OCI-LY3 (cell line): ENCODE data around the gene CRPPA.
A peak's percentile ranks its signal among the peaks of the same experiment; 100 is the strongest.
"Not testable (repeated sequence)": the region's sequence is repeated elsewhere in the genome, so short reads cannot be mapped to it uniquely, and the experiment has no call there.

Experiments used
- H2AFZ ChIP-seq: fragments of 200-600, 300-600 bp; shearing (Covaris generic); 2 replicates; pipeline ENCODE4 v1.6.0; 2014; ENCODE audit warnings: antibody characterized with exemption, low read depth, low read length
- H3K27ac ChIP-seq: fragments of 200-600, 300-600 bp; sonication (generic); 2 replicates; pipeline ENCODE4 v1.5.1; 2014; ENCODE audit warnings: mild to moderate bottlenecking, low read length, moderate library complexity, mixed read lengths
- H3K27me3 ChIP-seq: fragments of 200-600, 300-600 bp; sonication (generic); 2 replicates; pipeline ENCODE4 v1.6.1; 2014; ENCODE audit warnings: low read depth, low read length, mixed read lengths
- H3K36me3 ChIP-seq: fragments of 200-600, 300-600 bp; sonication (generic); replicated peaks from 2 replicates; pipeline ENCODE3; 2014; ENCODE audit warnings: low read depth, low read length, mixed read lengths
- H3K4me1 ChIP-seq: fragments of 300-600, 200-600 bp; sonication (generic); 2 replicates; pipeline ENCODE4 v1.6.1; 2014; ENCODE audit warnings: low read length, mixed read lengths
- H3K4me2 ChIP-seq: fragments of 200-600, 300-600 bp; sonication (generic); 2 replicates; pipeline ENCODE4 v1.6.1; 2014; ENCODE audit warnings: low read length, mixed read lengths
- H3K4me3 ChIP-seq: fragments of 300-600, 200-600 bp; sonication (generic); 2 replicates; pipeline ENCODE4 v1.5.1; 2014; ENCODE audit warnings: antibody characterized with exemption, mild to moderate bottlenecking, low read length, moderate library complexity
- H3K79me2 ChIP-seq: fragments of 300-600, 200-600 bp; shearing (Covaris generic); 2 replicates; pipeline ENCODE4 v1.6.1; 2014; ENCODE audit warnings: mild to moderate bottlenecking, low read length, mixed read lengths
- H3K9ac ChIP-seq: fragments of 300-600, 200-600 bp; shearing (Covaris generic); 2 replicates; pipeline ENCODE4 v1.6.0; 2014; ENCODE audit warnings: mild to moderate bottlenecking, low read length, moderate library complexity
- H3K9me3 ChIP-seq: fragments of 200-600, 300-600 bp; shearing (Covaris generic); 2 replicates; pipeline ENCODE4 v1.6.1; 2014; ENCODE audit warnings: low read length, mixed read lengths; ENCODE audit not compliant: insufficient read depth
- H4K20me1 ChIP-seq: fragments of 200-600, 300-600 bp; sonication (generic); 2 replicates; pipeline ENCODE4 v1.6.1; 2016; ENCODE audit warnings: low read length, mixed read lengths; ENCODE audit not compliant: insufficient read depth
- EZH2phosphoT487 ChIP-seq: fragments of 200-600 bp; shearing (Covaris generic); IDR thresholded peaks from 2 replicates; pipeline ENCODE4 v1.6.1; 2018; ENCODE audit warnings: antibody characterized with exemption, mixed run types, low read depth
- TF ChIP-seq, protein P1 (sequence below): fragments of 200-600, 300-600 bp; sonication (generic); IDR thresholded peaks from 2 replicates; pipeline ENCODE4 v1.5.1; 2014; ENCODE audit warnings: antibody characterized with exemption, low read length, low read depth

CRPPA gene

DNA sequence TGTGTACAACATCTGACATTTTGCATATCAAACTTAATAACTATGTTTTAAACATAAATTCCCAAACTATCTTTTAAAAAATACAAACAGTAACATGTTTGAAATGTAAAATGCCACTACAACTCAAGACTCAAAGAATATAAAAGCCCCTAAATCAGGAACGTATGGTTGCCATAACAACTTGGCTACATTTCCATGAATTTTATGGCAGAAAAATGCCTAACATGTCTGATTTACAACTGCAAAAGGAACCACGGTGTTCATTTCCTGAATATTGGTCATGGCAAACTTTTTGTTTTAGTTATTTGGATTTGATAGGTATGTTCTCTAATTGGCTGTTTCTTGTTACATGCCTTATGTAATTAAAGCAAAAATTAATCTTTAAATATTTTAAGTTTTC, 42.2 kb upstream of the CRPPA start:
- Histone ChIP-seq H3K4me2 (peak overlapping the region; percentile 73; the same call in 1 of the 2 replicates), H3K9ac (no peak overlapping the region), H2AFZ (no peak overlapping the region), H4K20me1 (no peaks in the 10 kb centered on the region), H3K36me3 (no peaks in the 10 kb centered on the region), H3K79me2 (no peaks in the 10 kb centered on the region), H3K9me3 (no peaks in the 10 kb centered on the region), H3K4me3 (peak overlapping the region; percentile 52; the same call in 1 of the 2 replicates), H3K27me3 (peaks cover 11% of the 10 kb centered on the region; the same call in 1 of the 2 replicates), H3K4me1 (peaks cover 21% of the 10 kb centered on the region), H3K27ac (no peak overlapping the region)
- no peak for TF ChIP-seq EZH2phosphoT487
- TF ChIP-seq, protein P1, sequence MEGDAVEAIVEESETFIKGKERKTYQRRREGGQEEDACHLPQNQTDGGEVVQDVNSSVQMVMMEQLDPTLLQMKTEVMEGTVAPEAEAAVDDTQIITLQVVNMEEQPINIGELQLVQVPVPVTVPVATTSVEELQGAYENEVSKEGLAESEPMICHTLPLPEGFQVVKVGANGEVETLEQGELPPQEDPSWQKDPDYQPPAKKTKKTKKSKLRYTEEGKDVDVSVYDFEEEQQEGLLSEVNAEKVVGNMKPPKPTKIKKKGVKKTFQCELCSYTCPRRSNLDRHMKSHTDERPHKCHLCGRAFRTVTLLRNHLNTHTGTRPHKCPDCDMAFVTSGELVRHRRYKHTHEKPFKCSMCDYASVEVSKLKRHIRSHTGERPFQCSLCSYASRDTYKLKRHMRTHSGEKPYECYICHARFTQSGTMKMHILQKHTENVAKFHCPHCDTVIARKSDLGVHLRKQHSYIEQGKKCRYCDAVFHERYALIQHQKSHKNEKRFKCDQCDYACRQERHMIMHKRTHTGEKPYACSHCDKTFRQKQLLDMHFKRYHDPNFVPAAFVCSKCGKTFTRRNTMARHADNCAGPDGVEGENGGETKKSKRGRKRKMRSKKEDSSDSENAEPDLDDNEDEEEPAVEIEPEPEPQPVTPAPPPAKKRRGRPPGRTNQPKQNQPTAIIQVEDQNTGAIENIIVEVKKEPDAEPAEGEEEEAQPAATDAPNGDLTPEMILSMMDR = no peak

DNA sequence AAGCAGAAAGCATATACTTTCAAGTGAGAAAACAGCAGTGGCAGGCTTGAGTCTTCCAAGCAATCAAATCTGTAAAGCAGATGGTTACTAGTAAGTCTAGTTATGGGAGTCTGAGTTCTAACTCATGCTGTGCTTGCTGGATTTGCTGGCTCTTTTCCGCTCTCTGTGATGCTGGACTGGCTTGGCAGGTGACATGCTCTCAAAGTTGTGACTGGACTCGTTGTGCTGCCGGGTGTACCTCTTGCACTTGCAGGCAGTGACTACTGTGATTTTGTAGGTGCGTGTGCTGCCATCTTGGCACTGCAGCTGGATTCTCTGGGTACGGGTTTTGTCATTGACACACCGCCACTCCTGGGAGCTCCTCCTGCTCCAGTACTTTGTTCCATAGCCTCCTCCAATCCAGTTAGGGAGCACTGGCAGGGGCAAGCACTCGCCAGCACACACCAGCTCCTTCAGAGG, 41.1 kb upstream of the CRPPA start:
- peaks cover 21% of the 10 kb centered on the region for H3K4me1 ChIP-seq
- no peak overlapping the region for H3K9ac ChIP-seq
- H3K4me3 ChIP-seq = no peak overlapping the region
- H4K20me1 ChIP-seq = no peaks in the 10 kb centered on the region
- no peaks in the 10 kb centered on the region for H3K9me3 ChIP-seq
- TF ChIP-seq, protein P1 = no peak
- no peak for TF ChIP-seq EZH2phosphoT487
- no peak overlapping the region for H3K27ac ChIP-seq
- H3K36me3 ChIP-seq = no peaks in the 10 kb centered on the region
- peaks cover 11% of the 10 kb centered on the region; the same call in 1 of the 2 replicates for H3K27me3 ChIP-seq
- no peak overlapping the region for H2AFZ ChIP-seq
- no peak overlapping the region for H3K4me2 ChIP-seq
- no peaks in the 10 kb centered on the region for H3K79me2 ChIP-seq

DNA sequence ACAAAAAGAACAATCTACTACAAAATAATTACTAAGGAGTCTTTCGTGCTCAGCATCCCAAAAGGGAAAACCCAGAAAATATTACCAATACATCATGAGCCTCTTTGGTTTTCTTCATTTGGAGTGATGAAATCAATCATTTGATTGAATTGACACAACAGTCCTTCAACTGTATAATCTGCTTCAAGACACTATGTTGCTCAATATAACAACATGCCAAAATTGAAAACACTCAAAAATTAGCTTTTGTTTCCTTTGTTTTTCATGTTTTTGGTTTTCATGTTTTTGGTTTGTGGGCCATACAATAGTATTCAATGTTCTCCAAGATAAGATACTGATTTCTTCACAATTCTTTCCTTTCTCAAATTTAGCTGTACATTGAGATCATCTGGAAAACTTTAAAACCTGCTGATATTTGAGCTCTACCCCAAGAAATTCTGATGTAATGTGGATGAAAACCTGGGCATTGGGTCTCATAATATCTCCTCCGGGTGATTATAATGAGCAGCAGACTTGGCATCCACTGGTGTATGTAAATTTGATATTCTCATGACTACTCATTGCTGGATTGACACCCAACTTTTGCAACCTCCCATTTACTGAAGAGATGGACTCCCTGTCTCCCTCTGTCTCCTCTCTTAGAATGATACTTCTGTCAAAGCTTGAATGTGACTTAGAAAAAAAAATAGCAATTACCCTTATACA, 39.6 kb upstream of the CRPPA start:
- no peaks in the 10 kb centered on the region for H4K20me1 ChIP-seq
- H3K79me2 ChIP-seq = no peaks in the 10 kb centered on the region
- H3K36me3 ChIP-seq = no peaks in the 10 kb centered on the region
- no peaks in the 10 kb centered on the region for H3K9me3 ChIP-seq
- H3K4me3 ChIP-seq = no peak overlapping the region
- no peak overlapping the region for H3K9ac ChIP-seq
- H3K27ac ChIP-seq = no peak overlapping the region
- H3K4me1 ChIP-seq = peaks cover 18% of the 10 kb centered on the region
- TF ChIP-seq, protein P1 = no peak
- no peak for TF ChIP-seq EZH2phosphoT487
- peaks cover 9% of the 10 kb centered on the region; the same call in 1 of the 2 replicates for H3K27me3 ChIP-seq
- no peak overlapping the region for H2AFZ ChIP-seq
- H3K4me2 ChIP-seq = no peak overlapping the region

DNA sequence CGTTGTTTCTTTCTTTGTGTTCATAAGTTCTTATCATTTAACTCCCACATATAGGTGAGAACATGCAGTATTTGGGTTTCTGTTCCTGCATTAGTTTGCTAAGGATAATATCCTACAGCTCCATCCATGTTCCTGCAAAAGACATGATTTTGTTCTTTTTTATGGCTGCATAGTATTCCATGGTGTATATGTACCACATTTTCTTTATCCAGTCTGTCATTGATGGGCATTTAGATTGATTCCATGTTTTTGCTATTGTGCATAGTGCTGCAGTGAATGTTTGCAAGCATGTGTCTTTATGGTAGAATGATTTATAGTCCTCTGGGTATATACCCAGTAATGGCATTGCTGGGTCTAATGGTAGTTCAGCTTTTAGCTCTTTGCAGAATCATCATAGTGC, 35.0 kb upstream of the CRPPA start:
- not testable (repeated sequence) for H3K9me3 ChIP-seq, H3K27me3 ChIP-seq, H3K9ac ChIP-seq, H3K4me3 ChIP-seq, H3K4me1 ChIP-seq, H3K79me2 ChIP-seq, H2AFZ ChIP-seq, H3K36me3 ChIP-seq, H3K4me2 ChIP-seq, H3K27ac ChIP-seq, H4K20me1 ChIP-seq
